ENCODE results near the gene APLF.
A peak's percentile ranks its signal among the peaks of the same experiment; 100 is the strongest.

APLF gene

DNA sequence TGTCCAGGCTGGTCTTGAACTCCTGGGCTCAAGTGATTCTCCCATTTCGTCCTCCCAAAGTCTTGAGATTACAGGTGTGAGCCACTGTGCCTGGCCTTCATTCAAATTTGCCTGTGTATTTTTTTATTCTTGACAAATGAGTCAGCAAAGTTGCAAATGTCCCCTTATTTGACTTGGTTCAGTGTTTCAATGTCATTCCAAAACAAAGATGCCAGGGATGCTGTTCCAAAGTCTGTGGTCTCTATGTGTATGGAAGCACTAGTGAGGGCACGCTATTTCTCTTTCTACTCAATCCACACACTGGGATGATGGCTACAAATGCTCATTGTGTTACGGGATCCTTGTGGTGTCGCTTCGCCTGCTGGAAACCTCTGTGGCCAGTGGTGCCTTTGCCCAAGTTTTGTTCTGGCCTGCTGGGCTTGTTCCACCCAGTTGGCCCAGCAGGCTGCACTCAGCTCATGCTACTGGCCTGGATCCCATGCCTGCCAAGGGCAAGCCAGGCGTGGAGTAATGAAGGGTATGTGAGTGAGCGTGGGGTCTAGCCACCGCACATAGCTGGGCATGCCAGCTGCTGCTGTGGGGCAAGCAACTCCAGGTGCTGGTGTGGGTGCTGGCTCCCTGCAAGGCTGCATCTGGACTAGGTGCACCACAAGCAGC lies 35.9 kb upstream of the APLF start:
- no peak overlapping the region for H3K4me3 ChIP-seq (ENCODE audit: low read depth, low read length)
- TF ChIP-seq, protein P1, sequence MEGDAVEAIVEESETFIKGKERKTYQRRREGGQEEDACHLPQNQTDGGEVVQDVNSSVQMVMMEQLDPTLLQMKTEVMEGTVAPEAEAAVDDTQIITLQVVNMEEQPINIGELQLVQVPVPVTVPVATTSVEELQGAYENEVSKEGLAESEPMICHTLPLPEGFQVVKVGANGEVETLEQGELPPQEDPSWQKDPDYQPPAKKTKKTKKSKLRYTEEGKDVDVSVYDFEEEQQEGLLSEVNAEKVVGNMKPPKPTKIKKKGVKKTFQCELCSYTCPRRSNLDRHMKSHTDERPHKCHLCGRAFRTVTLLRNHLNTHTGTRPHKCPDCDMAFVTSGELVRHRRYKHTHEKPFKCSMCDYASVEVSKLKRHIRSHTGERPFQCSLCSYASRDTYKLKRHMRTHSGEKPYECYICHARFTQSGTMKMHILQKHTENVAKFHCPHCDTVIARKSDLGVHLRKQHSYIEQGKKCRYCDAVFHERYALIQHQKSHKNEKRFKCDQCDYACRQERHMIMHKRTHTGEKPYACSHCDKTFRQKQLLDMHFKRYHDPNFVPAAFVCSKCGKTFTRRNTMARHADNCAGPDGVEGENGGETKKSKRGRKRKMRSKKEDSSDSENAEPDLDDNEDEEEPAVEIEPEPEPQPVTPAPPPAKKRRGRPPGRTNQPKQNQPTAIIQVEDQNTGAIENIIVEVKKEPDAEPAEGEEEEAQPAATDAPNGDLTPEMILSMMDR (IDR thresholded peaks at IDR 0.05; ENCODE audit: low read depth, low read length): no peak
- no peak for TF ChIP-seq MYC (IDR thresholded peaks at IDR 0.05; ENCODE audit: low read depth, low read length)
- TF ChIP-seq, protein P2, sequence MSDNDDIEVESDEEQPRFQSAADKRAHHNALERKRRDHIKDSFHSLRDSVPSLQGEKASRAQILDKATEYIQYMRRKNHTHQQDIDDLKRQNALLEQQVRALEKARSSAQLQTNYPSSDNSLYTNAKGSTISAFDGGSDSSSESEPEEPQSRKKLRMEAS (IDR thresholded peaks at IDR 0.05; ENCODE audit: low read depth, low read length): no peak
- no peak for TF ChIP-seq POLR2A (IDR thresholded peaks at IDR 0.05; ENCODE audit: extremely low read depth, insufficient read length)
- DNase-seq (ENCODE audit: low read depth): no peak

DNA sequence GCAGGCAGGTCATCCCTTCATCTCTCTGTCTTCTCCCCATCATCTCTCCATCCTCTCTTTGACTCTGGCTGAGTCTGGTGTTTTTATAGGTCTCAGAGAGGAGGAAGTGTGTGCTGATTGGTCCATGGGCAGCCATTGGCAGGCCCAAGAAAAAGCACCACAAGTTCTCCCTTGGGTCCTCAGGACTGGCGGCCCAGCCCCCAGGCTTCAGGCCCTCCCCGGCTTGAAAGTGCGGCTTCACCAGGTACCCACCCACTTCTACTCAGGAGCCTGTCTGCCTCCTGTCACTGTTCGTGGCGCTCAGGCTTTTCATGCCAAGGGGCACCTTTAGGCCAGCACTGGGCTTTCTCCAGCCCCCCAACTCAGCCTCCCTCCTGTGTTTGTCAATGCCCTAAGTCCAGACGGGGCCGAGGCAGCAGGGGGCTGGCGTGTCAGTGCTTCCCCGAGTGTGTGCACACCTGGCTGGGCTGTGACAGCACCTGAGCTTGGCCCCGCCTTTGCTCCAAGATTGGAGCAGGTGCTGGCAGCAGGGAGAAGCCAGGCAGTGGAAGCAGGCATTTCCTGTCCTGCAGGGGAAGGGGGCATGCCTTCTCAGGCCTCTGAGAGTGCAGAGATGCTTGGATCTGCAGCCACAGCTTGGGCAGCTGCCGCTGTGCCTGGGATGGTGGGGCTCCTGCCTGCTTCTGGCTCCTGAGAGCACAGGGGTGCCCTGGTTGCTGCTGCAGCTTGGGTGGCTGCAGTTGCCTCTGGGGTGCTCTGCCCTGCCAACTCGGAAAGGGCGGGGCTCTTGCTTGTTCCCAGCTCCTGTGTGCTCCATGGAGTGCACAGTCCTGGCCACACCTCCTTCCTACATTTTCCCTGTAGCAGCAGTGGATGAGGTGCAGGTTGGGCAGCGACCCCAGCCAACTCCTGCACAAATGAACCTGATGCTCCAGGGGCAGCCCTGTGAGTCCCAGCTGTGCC lies 34.4 kb upstream of the APLF start:
- no peak for DNase-seq (ENCODE audit: low read depth)
- TF ChIP-seq POLR2A (IDR thresholded peaks at IDR 0.05; ENCODE audit: extremely low read depth, insufficient read length) (no peak), MYC (IDR thresholded peaks at IDR 0.05; ENCODE audit: low read depth, low read length) (no peak)
- TF ChIP-seq, protein P1 (IDR thresholded peaks at IDR 0.05; ENCODE audit: low read depth, low read length): no peak
- TF ChIP-seq, protein P2 (IDR thresholded peaks at IDR 0.05; ENCODE audit: low read depth, low read length): no peak
- H3K4me3 ChIP-seq (ENCODE audit: low read depth, low read length): no peak overlapping the region

DNA sequence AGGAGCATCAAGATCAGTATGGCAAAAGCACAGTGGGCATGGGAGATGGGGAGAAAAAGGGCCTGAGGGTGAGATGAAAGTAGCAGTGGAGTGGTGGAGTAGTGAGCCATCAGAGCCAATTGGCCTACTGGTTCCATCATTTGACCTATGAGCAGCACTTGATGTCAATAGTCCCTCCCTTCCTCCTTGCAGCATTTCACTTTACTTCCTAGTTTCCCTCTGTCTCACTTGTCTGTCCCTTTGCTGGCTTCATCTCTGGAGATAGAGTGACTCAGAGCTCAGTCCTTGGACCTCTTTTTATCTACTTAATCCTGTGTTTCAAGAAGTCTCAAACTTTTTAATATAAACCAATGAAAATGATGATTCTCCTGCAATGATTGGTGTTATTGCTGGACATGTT lies 32.4 kb upstream of the APLF start:
- no peak for TF ChIP-seq MYC (IDR thresholded peaks at IDR 0.05; ENCODE audit: low read depth, low read length)
- TF ChIP-seq, protein P2 (IDR thresholded peaks at IDR 0.05; ENCODE audit: low read depth, low read length): no peak
- TF ChIP-seq, protein P1 (IDR thresholded peaks at IDR 0.05; ENCODE audit: low read depth, low read length): no peak
- TF ChIP-seq POLR2A (IDR thresholded peaks at IDR 0.05; ENCODE audit: extremely low read depth, insufficient read length): no peak
- peak; percentile 69 for DNase-seq (ENCODE audit: low read depth)
- no peak overlapping the region for H3K4me3 ChIP-seq (ENCODE audit: low read depth, low read length)

DNA sequence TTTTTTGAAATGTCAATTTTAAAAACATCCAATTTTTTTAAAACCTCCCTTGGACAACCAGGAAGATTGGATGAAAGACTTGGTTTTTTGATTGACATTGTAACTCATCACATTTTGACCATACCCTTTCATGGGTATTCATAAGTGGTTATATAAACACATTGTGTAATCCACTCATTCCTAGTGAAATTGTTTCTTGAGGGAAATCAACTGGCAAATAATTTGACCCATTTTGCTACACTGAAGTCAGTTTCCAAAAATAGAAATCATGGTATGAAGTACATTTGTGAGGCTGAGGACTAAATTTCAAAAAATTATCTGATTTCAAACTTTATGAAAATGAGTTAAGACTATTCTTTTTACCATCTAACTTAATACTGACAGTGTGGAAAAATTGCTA lies 31.8 kb upstream of the APLF start:
- TF ChIP-seq, protein P2 (IDR thresholded peaks at IDR 0.05; ENCODE audit: low read depth, low read length): no peak
- TF ChIP-seq MYC (IDR thresholded peaks at IDR 0.05; ENCODE audit: low read depth, low read length) (no peak), POLR2A (IDR thresholded peaks at IDR 0.05; ENCODE audit: extremely low read depth, insufficient read length) (no peak)
- TF ChIP-seq, protein P1 (IDR thresholded peaks at IDR 0.05; ENCODE audit: low read depth, low read length): no peak
- DNase-seq (ENCODE audit: low read depth): no peak

DNA sequence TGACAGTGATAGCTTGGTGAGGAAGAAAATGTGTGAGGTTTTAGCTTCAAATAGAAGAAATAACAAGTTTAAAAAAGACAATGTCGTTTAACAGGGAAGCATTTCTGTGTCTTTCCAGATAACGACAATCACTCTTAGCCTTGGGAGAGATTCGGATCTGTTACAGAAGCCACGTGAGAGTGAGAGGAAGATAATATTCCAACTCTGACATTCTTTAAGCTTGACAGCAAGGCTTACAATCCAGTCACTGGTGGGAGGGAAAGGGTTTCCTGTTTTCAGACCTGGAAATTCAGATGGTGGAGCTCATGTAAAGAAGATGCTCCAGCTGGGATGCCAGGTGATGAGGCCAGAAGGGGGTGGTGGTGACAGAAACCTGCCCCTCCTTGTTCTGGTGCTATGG lies 31.1 kb upstream of the APLF start:
- H3K4me3 ChIP-seq (ENCODE audit: low read depth, low read length): no peak overlapping the region
- TF ChIP-seq, protein P2 (IDR thresholded peaks at IDR 0.05; ENCODE audit: low read depth, low read length): no peak
- no peak for TF ChIP-seq POLR2A (IDR thresholded peaks at IDR 0.05; ENCODE audit: extremely low read depth, insufficient read length)
- no peak for TF ChIP-seq MYC (IDR thresholded peaks at IDR 0.05; ENCODE audit: low read depth, low read length)
- TF ChIP-seq, protein P1 (IDR thresholded peaks at IDR 0.05; ENCODE audit: low read depth, low read length): no peak
- no peak for DNase-seq (ENCODE audit: low read depth)

More for the DNA sequence above, 31.8 kb upstream of the APLF start:
- H3K4me3 ChIP-seq (ENCODE audit: low read depth, low read length): no peak overlapping the region
